ENCODE results near the gene SPAG6. TPM values are rescaled to one million over a fixed set of nuclear protein-coding genes. Genes with fewer than 3 reads are reported as not detected.
A peak's percentile ranks its signal among the peaks of the same experiment; 100 is the strongest.

SPAG6 gene
- total and polyA plus RNA-seq, 9 of the 15 experiments (the other 6 are each of a cell fraction or from before 2014, with no cell fraction given): 3.5 to 23.1 (median 11.8) TPM

- TF ChIP-seq ELK1 (CRISPR knock-in tag; IDR thresholded peaks at IDR 0.05) (no peak), BACH1 (tag; IDR thresholded peaks at IDR 0.05) (no peak), ESRRA (IDR thresholded peaks at IDR 0.05; ENCODE audit: borderline replicate concordance, low read depth) (no peak), CBX2 (IDR thresholded peaks at IDR 0.05; ENCODE audit: insufficient read depth, low read length, poor library complexity, severe bottlenecking) (no peak), ZBTB40 (IDR thresholded peaks at IDR 0.05) (no peak), ZBTB40 (CRISPR knock-in tag; IDR thresholded peaks at IDR 0.05) (no peak), KAT7 (CRISPR knock-in tag; IDR thresholded peaks at IDR 0.05; ENCODE audit: borderline replicate concordance) (peak; percentile 79), CUX1 (CRISPR knock-in tag; IDR thresholded peaks at IDR 0.05) (no peak; the same call in 1 of the 2 replicates), ZNF212 (CRISPR knock-in tag; IDR thresholded peaks at IDR 0.05) (no peak), SLC30A9 (CRISPR knock-in tag; IDR thresholded peaks at IDR 0.05) (no peak), ZNF785 (CRISPR knock-in tag; IDR thresholded peaks at IDR 0.05) (no peak)
Measured at GRCh38 chr10:22340329-22341189, 4.7 kb upstream of the SPAG6 start (continued).
